Activated gamma-delta T cell (primary cell): ENCODE data around the gene SHROOM4.

Experiments
- DNase-seq: peaks from one replicate; lab custom pipeline; 2025; lab: John Stamatoyannopoulos, UW

Gene SHROOM4

GRCh38 chrX:50618788-50619558 is 195.0 kb downstream of the SHROOM4 start:
- DNase-seq: no peak

DNA sequence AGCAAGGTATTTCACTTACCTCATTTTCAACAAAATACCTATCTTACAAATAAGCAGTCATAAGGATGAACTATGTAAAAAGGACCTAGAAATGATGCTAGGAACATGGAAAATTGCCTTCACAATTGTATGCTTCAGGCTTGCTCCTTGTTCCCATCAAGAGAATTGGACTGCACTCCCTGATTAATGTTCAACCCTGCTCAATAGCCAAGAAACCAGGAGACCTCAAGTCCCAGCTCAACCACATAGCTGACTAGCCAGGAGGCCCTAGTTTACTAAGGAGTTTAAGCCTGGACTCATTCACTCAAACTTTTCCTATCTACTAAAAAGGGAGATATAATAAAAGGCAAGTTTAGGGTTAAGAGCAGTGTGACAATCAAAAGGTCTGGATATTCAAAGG is 196.8 kb downstream of the SHROOM4 start:
- DNase-seq: no peak

DNA sequence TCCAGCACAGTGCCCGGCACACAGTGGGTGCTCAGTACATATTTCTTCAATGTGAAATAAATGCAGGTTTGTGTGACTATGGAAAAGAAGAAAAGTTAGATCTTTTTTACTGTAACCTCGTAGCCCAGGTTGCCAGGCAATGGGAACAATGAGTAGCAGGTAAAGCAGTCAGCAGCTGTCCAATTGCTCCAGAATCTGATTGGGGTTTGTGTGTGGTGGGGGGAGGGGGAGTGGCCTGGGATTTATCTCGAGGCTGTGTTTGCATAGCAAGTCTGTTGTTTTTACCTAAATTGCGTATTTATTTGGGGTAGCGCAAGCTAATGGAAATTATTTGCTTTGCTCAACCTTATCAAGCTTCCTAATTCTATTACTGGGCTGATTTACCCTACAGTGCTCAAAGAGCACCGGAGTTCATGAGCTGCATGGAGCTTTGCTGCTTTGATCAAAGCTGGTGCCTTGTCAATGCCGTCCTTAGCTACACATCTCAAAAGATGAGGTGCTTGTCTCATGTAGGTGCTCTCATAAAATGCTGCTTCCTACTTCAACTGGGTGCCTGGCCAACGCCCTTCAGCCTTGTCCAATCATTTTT is 198.3 kb downstream of the SHROOM4 start:
- DNase-seq: no peak

DNA sequence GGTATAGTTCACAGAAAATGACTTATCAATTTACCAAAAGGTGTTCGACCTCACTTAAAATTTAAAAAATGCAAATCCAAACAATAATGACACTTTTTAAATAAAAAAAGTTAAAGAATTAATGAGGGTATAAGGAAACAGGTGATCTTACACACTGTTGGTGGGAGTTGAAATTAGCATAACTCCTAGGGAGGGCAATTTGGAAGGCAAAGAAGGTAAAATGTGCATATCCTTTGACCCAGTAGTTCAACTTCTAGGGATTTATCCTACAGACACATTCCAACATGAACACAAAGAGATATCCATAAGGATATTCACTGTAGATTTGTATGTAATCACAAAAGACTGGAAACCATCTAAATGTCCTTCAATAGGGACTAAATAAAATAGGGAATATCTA is 199.5 kb downstream of the SHROOM4 start:
- no peak for DNase-seq

DNA sequence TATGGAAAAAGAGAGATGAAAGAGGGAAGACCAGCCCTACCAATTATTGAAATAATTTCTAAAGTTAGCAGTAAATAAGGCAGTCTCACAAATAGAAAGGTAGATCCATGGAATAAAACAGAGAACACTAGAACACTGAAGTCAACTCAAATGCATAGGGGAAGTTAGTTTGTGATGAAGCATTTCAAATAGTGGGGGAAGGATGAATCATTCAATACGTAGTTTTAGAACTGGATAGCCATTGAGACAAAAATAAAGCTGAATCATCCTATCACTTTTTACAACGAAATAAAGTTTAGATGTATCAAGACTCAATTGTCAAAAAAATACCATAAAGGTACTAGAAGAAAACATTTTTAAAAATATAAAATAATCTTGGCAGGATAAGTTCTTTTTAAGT is 200.1 kb downstream of the SHROOM4 start:
- no peak for DNase-seq

GRCh38 chrX:50609796-50610195 is 204.2 kb downstream of the SHROOM4 start:
- no peak for DNase-seq

- DNase-seq: no peak
These were observed 207.6 kb downstream of the SHROOM4 start for GRCh38 chrX:50606300-50606950.

DNA sequence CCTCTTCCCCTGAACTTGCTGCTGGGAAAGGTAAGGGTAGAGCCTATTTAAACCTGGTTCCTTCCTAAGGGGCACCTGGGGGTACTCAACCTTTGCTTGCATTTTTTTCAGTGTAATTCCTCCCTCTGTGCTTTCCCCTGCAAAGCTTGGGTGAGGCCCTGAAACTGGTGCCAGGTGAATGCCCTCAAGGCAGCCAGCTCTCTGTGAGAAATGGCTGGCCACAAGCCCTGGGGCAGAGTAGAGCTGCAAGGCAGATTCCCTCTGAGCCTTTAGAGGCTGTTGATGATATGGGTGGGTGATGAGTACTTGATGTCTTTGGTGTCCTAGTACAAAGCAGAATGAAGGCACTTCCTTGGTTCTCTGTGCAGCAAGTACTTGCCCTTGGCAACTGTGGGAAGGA is 217.9 kb downstream of the SHROOM4 start:
- DNase-seq: no peak

- no peak for DNase-seq
These were observed 219.2 kb downstream of the SHROOM4 start for GRCh38 chrX:50594788-50595187.

GRCh38 chrX:50586980-50587379 is 227.0 kb downstream of the SHROOM4 start:
- DNase-seq: no peak

DNA sequence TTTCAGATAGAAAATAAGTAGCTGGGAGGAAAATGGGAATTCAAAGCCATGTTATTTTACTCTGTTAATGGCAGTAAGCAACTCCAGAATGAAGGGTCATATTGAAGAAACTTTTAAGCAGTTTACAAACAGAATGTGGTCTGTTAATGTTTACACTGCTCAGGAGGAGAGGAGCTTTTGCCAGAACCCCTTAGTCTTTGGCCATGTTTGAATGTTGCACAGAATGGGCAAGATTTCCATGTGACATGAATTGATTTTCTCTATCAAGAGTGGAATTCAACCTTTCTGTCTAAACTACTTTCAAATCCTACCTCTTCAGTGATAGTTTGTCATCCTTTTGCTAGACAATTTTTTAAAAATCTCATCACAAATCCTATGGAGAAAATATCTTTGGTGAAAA is 227.6 kb downstream of the SHROOM4 start:
- no peak for DNase-seq

DNA sequence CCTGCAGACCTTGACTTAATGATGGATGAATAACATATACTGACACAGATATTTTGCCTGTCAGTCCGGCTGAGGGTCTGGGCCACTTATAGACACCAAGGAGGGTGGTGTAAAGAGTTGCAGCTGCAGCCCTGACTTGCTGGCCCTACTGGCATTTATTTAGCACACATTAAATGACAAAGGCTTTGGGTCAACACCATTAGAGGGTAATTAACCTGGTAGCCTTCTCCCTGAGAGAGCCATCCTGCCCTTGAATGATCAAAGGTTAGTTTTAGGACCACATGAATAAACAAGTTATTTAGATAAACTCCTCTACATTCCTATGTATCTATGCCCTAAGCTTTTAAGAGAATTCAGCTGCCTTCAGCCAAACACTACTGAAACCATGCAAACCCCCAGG is 232.6 kb downstream of the SHROOM4 start:
- DNase-seq: no peak

DNA sequence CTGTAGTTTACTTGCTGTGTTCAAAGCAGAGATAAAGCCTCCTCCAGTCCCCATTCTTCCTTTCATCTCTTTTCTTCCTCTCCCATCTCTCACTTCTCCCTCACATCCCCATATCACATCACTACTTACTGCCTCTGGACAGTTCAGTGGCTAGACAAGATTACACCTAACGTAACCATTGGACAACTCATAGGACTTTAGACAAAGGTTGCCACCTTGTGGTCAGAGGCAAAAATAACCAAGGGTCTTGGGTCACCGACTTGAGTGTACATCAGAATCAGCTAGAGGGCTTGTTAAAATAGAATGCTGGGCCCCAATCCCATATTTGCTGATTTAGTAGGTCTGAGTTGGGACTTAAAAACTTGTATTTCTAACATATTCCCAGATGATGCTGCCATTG is 234.0 kb downstream of the SHROOM4 start:
- DNase-seq: no peak

GRCh38 chrX:50577326-50577725 is 236.7 kb downstream of the SHROOM4 start:
- no peak for DNase-seq

DNA sequence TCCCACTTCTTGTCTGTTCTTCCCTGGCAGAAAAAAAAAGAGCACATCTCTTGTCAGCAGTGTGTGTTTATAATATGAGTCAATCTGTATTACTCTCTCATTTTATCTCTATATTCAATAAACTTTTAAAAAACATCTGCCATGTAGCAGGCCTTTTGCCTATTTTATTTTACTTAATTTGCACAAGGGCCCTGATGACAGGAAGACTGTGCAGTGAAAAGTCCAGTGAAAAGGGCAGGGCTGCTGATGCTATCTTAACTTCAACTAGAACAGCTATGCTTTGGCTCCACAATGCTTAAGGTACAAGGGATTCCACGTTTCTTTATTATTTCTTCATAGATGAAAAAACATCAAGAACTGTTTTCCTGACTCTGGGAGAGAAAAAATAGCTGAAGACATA is 246.4 kb downstream of the SHROOM4 start:
- no peak for DNase-seq

- DNase-seq: no peak
These were observed 248.3 kb downstream of the SHROOM4 start for GRCh38 chrX:50565718-50566117.
